HG02798 (cell line): ENCODE results near the gene ZNF892.
A peak's percentile ranks its signal among the peaks of the same experiment; 100 is the strongest.
"Not testable (repeated sequence)": the region's sequence is repeated elsewhere in the genome, so short reads cannot be mapped to it uniquely, and the experiment has no call there.

Experiments used
- ATAC-seq: cut with Tn5 transposase; IDR thresholded peaks from one replicate; pipeline ENCODE4 v1.9.1; 2021; ENCODE audit warnings: mild to moderate bottlenecking; ENCODE audit not compliant: unreplicated experiment, poor library complexity

ZNF892 gene

DNA sequence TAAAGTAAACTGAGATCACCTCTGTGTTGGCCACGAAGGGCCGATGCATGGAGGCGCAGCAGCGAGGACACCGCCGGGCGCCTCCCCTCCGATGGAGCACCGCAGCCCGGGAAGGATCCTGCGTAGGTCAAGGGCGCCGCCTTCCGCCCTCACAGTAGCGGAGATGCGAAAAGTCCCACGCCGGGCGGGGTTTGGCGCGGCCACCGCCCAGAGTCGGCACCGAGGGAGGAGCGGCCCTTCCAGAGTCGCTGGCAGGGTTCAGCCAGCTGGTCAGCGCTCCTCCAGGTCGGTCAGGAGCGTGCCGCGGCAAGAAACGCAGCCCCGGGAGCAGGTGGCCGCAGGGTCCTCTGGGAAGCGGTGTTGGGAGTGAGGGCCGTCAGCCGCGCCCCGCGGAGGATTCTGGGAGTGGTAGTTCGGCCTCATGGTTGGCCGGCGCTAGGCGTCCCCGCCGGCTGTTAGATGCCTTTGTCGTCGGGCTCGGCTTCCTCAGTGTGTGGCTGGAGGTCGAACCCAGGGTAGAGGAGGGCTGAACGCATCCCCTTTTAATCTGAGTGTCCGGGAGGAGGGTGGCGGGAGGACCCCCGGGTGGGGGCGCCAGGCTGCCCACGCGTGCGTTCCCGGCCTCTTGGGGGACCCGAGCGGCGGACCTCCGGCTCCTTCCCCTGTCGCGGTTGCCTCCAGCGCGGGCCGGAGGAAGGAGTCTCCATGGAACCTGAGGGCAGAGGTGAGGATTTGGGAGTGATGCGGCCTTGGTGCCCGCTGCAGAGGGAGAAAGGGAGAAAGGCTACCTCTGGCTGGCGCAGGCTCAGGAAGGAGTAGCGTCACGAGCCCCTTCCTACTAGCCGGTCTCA is at the start of gene ZNF892:
Gene ZNF892 (plus strand): TSS at position 411 of the 851 bp plus-strand sequence. CDS start 295 bp downstream, at position 706.
- peak; percentile 98 for ATAC-seq

DNA sequence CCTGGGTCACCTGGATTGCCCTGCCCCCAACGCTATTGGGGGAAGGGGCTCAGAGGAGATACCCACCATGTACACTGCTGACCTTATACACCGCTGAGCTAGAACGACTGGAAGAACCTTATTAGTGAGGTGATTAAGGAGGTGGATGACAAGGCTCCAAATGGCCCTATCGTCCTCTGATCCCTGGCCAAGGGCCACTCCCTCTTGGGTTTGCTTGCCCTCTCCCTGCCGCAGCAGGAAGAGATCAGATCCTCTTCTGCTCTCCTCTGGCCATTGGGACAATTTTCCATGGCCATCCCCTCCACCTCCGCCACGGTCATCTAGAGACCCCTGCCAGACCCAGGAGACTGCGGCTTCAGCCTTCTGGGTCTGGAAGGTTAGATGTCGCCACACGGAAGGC is 48.9 kb upstream of the ZNF892 start:
- no peak for ATAC-seq

- ATAC-seq = peak; percentile 49
Measured at GRCh38 chr2:95158891-95159619, 48.3 kb upstream of the ZNF892 start.

DNA sequence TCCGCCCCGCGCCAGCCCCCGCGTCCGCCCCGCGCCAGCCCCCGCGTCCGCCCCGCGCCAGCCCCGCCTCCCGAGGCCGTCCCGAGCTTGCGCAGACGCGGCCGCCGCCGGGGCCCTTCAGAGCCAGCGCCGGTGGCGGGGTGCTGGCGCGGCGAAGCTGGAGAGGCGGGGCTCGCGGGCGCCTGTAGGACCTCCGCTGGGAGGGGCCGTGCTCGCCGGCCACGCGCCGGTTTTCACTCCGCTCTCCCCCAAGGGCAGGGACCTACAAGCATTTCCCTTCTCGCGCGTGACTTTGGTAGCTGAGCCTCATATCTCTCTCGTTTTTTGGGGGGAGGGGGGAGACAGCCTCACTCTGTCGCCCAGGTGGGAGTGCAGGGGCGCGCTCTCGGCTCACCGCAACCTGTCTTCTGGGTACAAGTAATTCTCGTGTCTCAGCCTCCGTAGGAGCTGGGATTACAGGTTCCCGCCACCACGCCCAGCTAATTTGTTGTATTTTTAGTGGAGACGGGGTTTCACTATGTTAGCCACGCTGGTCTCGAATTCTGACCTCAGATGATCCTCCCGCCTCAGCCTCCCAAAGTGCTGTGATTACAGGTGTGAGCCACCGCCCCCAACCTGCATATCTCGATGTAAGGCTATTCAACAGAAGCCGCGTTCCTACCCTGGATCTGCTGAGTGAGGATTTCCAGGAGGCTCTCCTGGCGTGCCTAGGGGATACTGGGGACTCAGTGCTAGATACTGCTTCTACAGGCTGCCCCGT is 47.5 kb upstream of the ZNF892 start, which contains the start of gene ZNF514:
Gene ZNF514 (minus strand): TSS at position 159 of the 760 bp plus-strand sequence. CDS start 6,595 bp downstream, outside the sequence.
- peak; percentile 95 for ATAC-seq

GRCh38 chr2:95165030-95165370 is 42.3 kb upstream of the ZNF892 start:
- peak; percentile 14 for ATAC-seq

- ATAC-seq = peak; percentile 95
Measured at GRCh38 chr2:95165371-95166064, 41.8 kb upstream of the ZNF892 start, which contains the start of gene ZNF2. Gene ZNF2 (plus strand): TSS chr2:95165809. CDS start chr2:95176227, 10,418 bp downstream.

DNA sequence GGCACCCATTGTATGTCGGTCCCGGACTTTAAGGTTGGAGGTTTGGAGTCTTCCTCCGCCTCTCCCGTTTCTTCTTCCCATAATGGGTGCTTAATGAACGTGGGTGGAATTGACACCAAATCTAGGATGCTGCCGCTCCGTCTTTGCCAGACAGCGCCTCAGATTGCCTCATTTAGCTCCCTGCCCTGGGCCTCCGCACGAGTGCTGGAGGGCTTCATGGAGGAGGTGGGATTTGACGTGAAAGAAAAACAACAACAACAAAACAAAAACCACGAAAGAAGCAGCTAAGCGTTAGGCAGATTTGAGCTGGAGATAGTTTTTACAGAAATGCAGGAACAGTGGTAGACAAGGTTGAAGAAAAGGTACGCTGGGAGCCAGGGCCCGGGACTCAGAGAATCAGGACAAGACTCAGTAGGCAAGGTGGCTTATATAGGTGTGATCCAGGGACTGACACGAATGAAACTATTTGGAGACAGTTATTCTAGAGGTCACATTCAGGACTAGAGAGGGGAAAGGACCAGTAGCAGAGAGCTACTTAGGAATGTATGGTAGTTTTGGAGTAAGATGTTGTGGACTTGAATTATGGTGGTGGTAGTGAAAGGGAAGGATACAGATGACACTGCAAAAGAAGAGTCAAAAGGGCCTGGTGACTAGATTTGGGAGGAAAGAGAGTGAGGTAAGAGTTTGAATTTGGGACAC is 41.1 kb upstream of the ZNF892 start:
- peak; percentile 16 for ATAC-seq

GRCh38 chr2:95171902-95172301 is 35.4 kb upstream of the ZNF892 start:
- ATAC-seq = no peak

GRCh38 chr2:95174031-95174542 is 33.2 kb upstream of the ZNF892 start:
- ATAC-seq = no peak

GRCh38 chr2:95179451-95179850 is 27.9 kb upstream of the ZNF892 start:
- no peak for ATAC-seq

GRCh38 chr2:95181774-95182173 is 25.5 kb upstream of the ZNF892 start:
- ATAC-seq = no peak

DNA sequence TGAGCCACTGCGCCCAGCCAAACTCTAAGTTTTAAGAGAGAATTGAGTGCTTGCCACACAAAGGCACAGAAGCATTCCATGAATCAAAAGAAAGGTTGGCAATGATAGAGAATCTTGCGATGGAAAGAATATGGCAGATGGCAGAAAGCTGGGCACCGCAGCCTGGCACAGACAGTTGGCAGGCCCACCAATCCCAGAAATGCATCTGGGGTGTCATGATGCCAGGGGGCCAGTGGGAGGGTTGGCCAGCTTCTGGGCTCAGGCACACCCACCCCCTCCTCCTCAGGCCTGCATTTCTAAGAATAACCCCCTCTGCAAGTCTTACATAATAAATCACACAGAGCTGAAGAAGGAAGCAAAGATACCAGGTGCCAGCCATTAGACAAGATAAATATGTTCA is 22.1 kb upstream of the ZNF892 start:
- ATAC-seq = no peak

DNA sequence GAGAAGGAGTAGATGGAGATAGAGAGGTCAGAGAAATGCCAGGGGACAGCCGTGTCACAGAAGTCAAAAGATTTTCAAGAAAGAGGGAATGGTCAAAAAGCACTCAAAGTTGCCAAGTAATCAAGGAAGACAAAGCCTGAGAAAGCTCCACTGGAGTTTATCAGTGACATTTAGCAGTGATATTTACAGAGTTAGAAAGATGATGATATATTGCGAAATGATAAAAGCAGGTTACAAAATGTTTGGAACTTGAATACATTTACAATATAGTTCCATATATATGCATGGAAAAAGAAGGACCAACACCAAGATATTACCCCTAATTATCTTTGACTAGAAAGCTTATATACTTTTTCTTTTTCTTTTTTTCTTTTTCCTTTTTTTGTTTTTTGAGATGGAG is 21.3 kb upstream of the ZNF892 start:
- no peak for ATAC-seq

GRCh38 chr2:95192956-95193355 is 14.4 kb upstream of the ZNF892 start:
- not testable (repeated sequence) for ATAC-seq

GRCh38 chr2:95203911-95204310 is 3.4 kb upstream of the ZNF892 start:
- ATAC-seq = no peak

- ATAC-seq = no peak
Measured at GRCh38 chr2:95204396-95204795, 2.9 kb upstream of the ZNF892 start.

- ATAC-seq = no peak
Measured at GRCh38 chr2:95206096-95206495, 1.2 kb upstream of the ZNF892 start.

DNA sequence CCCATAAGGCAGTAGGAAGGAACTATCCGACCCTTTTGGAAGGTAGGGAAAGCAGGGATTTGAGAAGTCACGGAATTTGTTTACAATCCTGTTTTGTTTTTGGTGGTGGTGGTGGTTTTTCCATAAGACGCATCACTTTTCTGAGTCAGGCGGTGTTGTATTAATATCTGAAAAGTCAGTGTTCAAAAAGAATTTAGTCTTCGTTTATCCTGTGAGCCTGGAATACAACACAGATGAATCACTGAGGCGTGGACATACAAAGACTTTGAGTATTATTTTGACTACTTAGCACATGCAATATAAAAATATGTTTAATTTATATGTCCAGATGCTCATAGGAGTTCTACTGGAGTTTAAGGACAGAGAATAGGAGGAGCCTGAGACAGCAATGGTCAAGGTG is 785 bp downstream of the ZNF892 start:
- ATAC-seq = no peak

DNA sequence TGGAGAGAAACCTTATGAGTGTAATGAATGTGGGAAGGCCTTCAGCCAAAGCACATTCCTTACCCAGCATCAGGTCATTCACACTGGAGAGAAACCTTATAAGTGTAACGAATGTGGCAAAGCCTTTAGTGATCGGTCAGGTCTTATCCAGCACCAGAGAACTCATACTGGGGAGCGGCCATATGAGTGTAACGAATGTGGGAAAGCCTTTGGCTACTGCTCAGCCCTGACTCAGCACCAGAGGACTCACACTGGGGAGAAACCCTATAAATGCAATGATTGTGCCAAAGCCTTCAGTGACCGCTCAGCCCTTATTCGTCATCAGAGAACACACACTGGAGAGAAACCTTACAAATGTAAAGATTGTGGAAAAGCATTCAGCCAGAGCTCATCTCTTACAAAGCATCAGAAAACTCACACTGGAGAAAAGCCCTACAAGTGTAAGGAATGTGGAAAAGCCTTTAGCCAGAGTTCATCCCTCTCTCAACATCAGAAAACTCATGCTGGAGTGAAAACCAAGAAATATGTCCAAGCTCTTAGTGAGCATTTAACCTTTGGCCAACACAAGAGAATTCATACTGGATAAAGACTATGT is 7.8 kb downstream of the ZNF892 start:
- ATAC-seq = no peak
